ENCODE data around the gene MDH1.

Gene MDH1

GRCh38 chr2:63627866-63628265, 39.1 kb downstream of the MDH1 start:
- DNase-seq (ENCODE audit: low read depth, low spot score): no peak
- no peak for TF ChIP-seq CTCF (IDR thresholded peaks at IDR 0.05; ENCODE audit: insufficient read depth, low read length, missing control alignments)
- POLR2A ChIA-PET: no interaction called here
- H3K4me3 ChIP-seq (ENCODE audit: low read depth, low read length): no peak overlapping the region
- CTCF ChIA-PET: interaction anchor here (1.5 kb wide), 1 partner anchor 9 kb away, joined by 4 read pairs; no protein-coding TSS in a partner anchor

- ChIA-PET CTCF (interaction anchor here (1.5 kb wide), 1 partner anchor 9 kb away, joined by 4 read pairs; no protein-coding TSS in a partner anchor), POLR2A (no interaction called here)
- no peak for DNase-seq (ENCODE audit: low read depth, low spot score)
- no peak overlapping the region for H3K4me3 ChIP-seq (ENCODE audit: low read depth, low read length)
- TF ChIP-seq CTCF (IDR thresholded peaks at IDR 0.05; ENCODE audit: insufficient read depth, low read length, missing control alignments): no peak
These were observed 39.7 kb downstream of the MDH1 start for GRCh38 chr2:63628403-63628942.

GRCh38 chr2:63631501-63631900, 42.7 kb downstream of the MDH1 start:
- ChIA-PET POLR2A (no interaction called here), CTCF (interaction anchor here (1.4 kb wide), 1 partner anchor 15 kb away, joined by 5 read pairs; no protein-coding TSS in a partner anchor)
- no peak overlapping the region for H3K4me3 ChIP-seq (ENCODE audit: low read depth, low read length)
- no peak for TF ChIP-seq CTCF (IDR thresholded peaks at IDR 0.05; ENCODE audit: insufficient read depth, low read length, missing control alignments)
- no peak for DNase-seq (ENCODE audit: low read depth, low spot score)

GRCh38 chr2:63632382-63632781, 43.6 kb downstream of the MDH1 start:
- CTCF ChIA-PET: no interaction called here
- no peak overlapping the region for H3K4me3 ChIP-seq (ENCODE audit: low read depth, low read length)
- POLR2A ChIA-PET: no interaction called here
- DNase-seq (ENCODE audit: low read depth, low spot score): no peak
- TF ChIP-seq CTCF (IDR thresholded peaks at IDR 0.05; ENCODE audit: insufficient read depth, low read length, missing control alignments): no peak

- H3K4me3 ChIP-seq (ENCODE audit: low read depth, low read length): no peak overlapping the region
- no peak for TF ChIP-seq CTCF (IDR thresholded peaks at IDR 0.05; ENCODE audit: insufficient read depth, low read length, missing control alignments)
- CTCF ChIA-PET: no interaction called here
- DNase-seq (ENCODE audit: low read depth, low spot score): no peak
- POLR2A ChIA-PET: no interaction called here
These were observed 50.6 kb downstream of the MDH1 start for GRCh38 chr2:63639344-63639743.

- POLR2A ChIA-PET: interaction anchor here (0.5 kb wide), 1 partner anchor 56 kb away, joined by 3 read pairs; no protein-coding TSS in a partner anchor
- TF ChIP-seq CTCF (IDR thresholded peaks at IDR 0.05; ENCODE audit: insufficient read depth, low read length, missing control alignments): no peak
- CTCF ChIA-PET: no interaction called here
- DNase-seq (ENCODE audit: low read depth, low spot score): no peak
- H3K4me3 ChIP-seq (ENCODE audit: low read depth, low read length): no peak overlapping the region
These were observed 54.2 kb downstream of the MDH1 start for GRCh38 chr2:63642946-63643345.
